Stimulated activated naive CD8-positive, alpha-beta T cell treated with anti-CD3 and anti-CD28 coated beads, Interleukin-15, Interleukin-2, amounts not matched to agents 100 ng/mL and 50 ng/mL, for 24 hours (primary cell): ENCODE measurements around the gene NOS1AP.

ENCODE experiments used
- H3K27ac Mint-ChIP-seq: one replicate; pipeline ENCODE4 v1.8.0; 2021; ENCODE audit warnings: mild to moderate bottlenecking, mixed read lengths
- H3K27me3 Mint-ChIP-seq: one replicate; pipeline ENCODE4 v1.8.0; 2021; ENCODE audit warnings: mixed read lengths
- H3K36me3 Mint-ChIP-seq: one replicate; pipeline ENCODE4 v1.8.0; 2021; ENCODE audit warnings: low read depth, mixed read lengths
- H3K4me1 Mint-ChIP-seq: one replicate; pipeline ENCODE4 v1.8.0; 2021; ENCODE audit warnings: low read depth, mixed read lengths
- H3K4me3 Mint-ChIP-seq: one replicate; pipeline ENCODE4 v1.8.0; 2021; ENCODE audit warnings: mild to moderate bottlenecking, mixed read lengths
- H3K9me3 Mint-ChIP-seq: one replicate; pipeline ENCODE4 v1.8.0; 2021; ENCODE audit warnings: mixed read lengths

Gene NOS1AP

GRCh38 chr1:162371611-162372010 is 302.1 kb downstream of the NOS1AP start:
- Mint-ChIP-seq H3K4me1 (no peaks in the 10 kb centered on the region), H3K36me3 (no peaks in the 10 kb centered on the region), H3K27me3 (no peaks in the 10 kb centered on the region), H3K4me3 (no peak overlapping the region), H3K9me3 (no peaks in the 10 kb centered on the region), H3K27ac (no peak overlapping the region)

- no peak overlapping the region for H3K27ac Mint-ChIP-seq
- no peaks in the 10 kb centered on the region for H3K4me1 Mint-ChIP-seq
- no peak overlapping the region for H3K4me3 Mint-ChIP-seq
- no peaks in the 10 kb centered on the region for H3K36me3 Mint-ChIP-seq
- H3K9me3 Mint-ChIP-seq = no peaks in the 10 kb centered on the region
- H3K27me3 Mint-ChIP-seq = no peaks in the 10 kb centered on the region
Measured at GRCh38 chr1:162372159-162373071, 302.9 kb downstream of the NOS1AP start.

- Mint-ChIP-seq H3K27me3 (no peaks in the 10 kb centered on the region), H3K36me3 (no peaks in the 10 kb centered on the region), H3K4me3 (no peak overlapping the region), H3K4me1 (no peaks in the 10 kb centered on the region), H3K27ac (no peak overlapping the region), H3K9me3 (no peaks in the 10 kb centered on the region)
Measured at GRCh38 chr1:162373072-162373427, 303.6 kb downstream of the NOS1AP start.

DNA sequence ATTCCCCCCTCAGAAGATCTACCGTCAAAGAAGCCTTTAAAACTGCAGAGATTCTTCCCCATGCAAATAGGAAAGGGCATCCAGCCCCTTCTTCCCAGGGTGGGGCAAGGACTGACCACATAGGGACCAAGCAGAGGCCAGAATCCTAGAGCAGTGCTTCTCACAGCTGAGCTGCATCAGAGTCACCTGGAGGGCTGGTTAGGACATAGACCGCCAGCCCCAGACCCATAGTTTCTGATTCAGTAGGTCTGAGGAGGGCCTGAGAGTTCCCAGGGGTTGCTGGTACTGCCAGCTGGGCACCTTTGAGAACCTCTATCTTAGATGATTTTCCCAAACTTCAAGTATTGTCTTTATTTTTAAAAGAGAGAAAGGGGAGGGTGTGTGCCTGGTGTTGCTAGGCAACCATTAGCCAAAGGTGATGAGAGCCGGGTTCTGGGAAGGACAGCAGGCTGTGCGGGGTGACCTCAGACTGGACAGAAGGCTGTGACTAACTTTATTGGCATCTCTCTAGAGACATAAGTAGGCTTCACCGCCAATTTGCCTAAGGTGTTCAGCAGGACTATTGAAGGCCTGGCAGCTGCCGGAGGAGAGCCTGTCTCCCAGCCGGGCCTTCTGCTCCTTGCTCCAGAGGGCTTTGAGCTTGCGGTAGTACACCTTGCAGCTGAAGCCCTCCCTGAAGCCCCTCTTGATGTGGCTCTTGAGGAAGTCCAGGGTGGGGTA is 304.2 kb downstream of the NOS1AP start:
- H3K4me1 Mint-ChIP-seq = no peaks in the 10 kb centered on the region
- H3K27me3 Mint-ChIP-seq = no peaks in the 10 kb centered on the region
- no peak overlapping the region for H3K4me3 Mint-ChIP-seq
- H3K27ac Mint-ChIP-seq = no peak overlapping the region
- no peaks in the 10 kb centered on the region for H3K36me3 Mint-ChIP-seq
- no peaks in the 10 kb centered on the region for H3K9me3 Mint-ChIP-seq

- Mint-ChIP-seq H3K27ac (no peak overlapping the region), H3K36me3 (no peaks in the 10 kb centered on the region), H3K27me3 (no peaks in the 10 kb centered on the region), H3K4me3 (no peak overlapping the region), H3K9me3 (no peaks in the 10 kb centered on the region), H3K4me1 (no peaks in the 10 kb centered on the region)
Measured at GRCh38 chr1:162374406-162374805, 304.9 kb downstream of the NOS1AP start.

DNA sequence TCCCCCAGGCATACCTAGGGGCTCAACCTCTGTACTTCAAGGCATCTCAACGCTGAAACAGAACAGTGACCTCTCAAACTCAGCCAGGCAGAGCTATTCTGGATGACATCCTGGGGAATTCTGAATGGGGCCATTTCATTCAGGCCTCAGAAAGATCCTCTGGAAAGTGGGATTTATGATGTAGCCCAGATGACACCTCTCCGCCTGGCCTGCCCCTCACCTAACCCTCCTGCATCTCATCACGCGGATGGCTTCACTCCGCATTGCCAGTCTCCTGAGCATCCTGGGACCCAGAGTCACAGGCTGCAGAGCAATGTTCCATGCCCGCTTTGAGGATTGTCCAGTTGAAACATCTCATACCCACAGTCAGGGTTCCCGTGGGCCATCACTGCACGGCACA is 306.0 kb downstream of the NOS1AP start:
- Mint-ChIP-seq H3K9me3 (no peaks in the 10 kb centered on the region), H3K27me3 (no peaks in the 10 kb centered on the region), H3K36me3 (no peaks in the 10 kb centered on the region), H3K27ac (no peak overlapping the region), H3K4me1 (no peaks in the 10 kb centered on the region), H3K4me3 (no peak overlapping the region)

DNA sequence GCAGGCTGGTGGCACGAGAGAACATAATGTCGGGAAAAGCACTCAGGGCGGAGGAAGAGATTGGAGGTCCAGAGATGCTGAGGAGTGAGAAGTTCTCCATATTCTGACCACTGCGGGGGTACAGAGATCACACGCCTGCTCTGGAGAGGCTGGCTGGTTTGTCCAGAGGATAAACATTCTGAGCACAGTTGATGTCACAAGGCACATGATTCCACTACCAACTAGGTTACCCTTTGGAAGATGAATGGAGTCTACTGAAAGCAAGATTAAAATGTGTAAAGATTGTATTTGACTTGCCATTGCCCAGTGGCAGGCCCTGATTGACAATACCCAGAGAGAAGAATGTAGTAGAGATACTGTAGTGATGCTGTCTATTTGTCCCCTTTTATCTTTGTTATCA is 307.2 kb downstream of the NOS1AP start, which contains the start of gene SPATA46:
Gene SPATA46 (minus strand): TSS at position 164 of the 400 bp plus-strand sequence. CDS start 64 bp downstream, at position 100.
- H3K27me3 Mint-ChIP-seq = no peaks in the 10 kb centered on the region
- no peak within 1 kb of the TSS for H3K27ac Mint-ChIP-seq
- no peak within 1 kb of the TSS for H3K4me3 Mint-ChIP-seq

DNA sequence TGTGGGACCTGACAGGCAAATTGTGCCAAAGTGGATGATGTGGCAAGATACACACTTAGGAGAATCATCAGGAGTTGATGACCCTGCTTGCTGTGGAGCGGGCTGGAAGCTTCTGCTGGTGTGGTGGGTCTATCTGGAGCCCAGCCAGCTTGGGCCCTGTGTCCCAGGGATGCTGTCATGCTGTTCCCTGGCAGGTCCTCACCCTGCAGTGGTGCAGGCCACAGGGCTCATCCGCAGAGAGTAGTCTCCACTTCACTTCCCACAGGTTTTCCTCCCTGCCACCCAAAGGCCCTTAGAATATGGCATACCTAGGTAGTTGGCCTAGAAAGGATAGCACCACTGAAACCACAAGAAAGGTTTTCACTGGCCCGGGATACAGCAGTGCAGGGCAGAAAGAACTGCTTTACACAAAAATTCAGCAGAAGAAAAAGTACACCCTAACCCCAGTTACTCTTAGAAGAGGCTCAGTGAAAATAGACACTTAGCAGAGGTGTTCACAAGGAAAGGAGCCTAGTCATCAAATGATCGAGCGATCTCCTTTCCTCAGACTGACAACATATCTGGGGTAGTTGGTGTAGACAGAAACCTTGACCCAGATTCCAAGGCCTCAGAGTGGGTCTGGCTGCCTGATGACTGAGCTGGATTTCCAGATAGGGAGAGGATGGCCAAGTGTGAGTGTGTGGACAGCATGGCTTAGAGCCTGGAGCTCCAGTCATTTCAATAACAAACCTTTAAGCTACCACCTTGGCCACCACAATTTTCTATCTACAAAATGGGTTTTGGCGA is 310.8 kb downstream of the NOS1AP start:
- Mint-ChIP-seq H3K27me3 (no peaks in the 10 kb centered on the region), H3K9me3 (no peaks in the 10 kb centered on the region), H3K36me3 (no peaks in the 10 kb centered on the region), H3K4me3 (no peak overlapping the region), H3K4me1 (no peaks in the 10 kb centered on the region), H3K27ac (no peak overlapping the region)

More for the DNA sequence above, 307.2 kb downstream of the NOS1AP start, which contains the start of gene SPATA46:
- Mint-ChIP-seq H3K36me3 (no peaks in the 10 kb centered on the region), H3K9me3 (no peaks in the 10 kb centered on the region), H3K4me1 (no peaks in the 10 kb centered on the region)

- Mint-ChIP-seq H3K9me3 (no peaks in the 10 kb centered on the region), H3K4me1 (no peaks in the 10 kb centered on the region), H3K36me3 (no peaks in the 10 kb centered on the region), H3K4me3 (no peak within 1 kb of the TSS), H3K27me3 (no peaks in the 10 kb centered on the region), H3K27ac (no peak within 1 kb of the TSS)
Measured at GRCh38 chr1:162381383-162381782, 311.9 kb downstream of the NOS1AP start, which contains the start of gene C1orf226. TSS of gene C1orf226 (plus strand) at chr1:162381728. CDS start at chr1:162381902, 174 bp downstream.

DNA sequence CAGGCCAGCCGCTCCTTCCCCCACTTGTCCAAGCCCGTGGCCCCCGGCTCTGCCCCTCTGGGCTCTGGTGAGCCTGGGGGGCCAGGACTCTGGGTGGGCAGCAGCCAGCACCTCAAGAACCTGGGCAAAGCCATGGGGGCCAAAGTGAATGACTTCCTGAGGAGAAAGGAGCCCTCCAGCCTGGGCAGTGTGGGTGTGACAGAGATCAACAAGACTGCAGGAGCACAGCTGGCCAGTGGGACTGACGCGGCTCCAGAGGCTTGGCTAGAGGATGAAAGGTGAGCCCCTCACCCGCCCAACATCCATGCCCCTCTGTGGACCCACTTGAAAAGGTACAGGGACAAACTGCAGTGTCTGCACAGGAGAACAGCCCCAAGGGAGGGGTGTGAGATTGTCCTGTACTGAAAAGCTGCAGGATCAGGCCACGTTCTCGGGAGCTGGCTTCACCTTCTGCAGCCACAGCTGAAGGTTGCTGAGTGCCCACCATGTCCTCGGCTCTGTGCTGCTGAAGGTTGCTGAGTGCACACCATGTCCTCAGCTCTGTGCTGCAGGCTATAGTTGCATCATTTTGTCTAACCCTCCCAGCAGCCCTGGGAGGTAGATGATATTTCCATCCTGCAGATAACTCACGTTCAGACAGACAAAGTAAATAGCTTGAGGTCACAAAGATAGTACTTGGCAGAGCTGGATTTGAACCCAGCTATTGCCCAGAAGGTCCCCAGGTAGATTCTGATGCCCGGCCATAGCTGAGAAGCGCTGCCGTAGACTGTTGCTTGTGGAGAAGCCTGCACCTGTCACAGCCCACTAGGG is 312.7 kb downstream of the NOS1AP start:
- Mint-ChIP-seq H3K9me3 (no peaks in the 10 kb centered on the region), H3K27ac (no peak overlapping the region), H3K27me3 (no peaks in the 10 kb centered on the region)

DNA sequence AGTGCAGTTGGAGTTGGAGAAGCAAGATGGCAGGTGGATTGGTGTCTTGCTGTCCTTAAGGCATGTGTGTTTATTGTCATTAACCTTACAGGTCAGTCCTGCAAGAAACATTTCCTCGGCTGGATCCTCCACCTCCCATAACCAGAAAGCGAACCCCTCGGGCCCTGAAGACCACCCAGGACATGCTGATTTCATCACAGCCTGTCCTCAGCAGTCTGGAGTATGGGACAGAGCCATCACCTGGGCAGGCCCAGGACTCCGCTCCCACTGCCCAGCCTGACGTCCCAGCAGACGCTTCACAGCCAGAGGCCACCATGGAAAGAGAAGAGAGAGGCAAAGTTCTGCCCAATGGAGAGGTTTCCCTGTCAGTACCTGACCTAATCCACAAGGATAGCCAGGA is 313.6 kb downstream of the NOS1AP start:
- Mint-ChIP-seq H3K27ac (no peak overlapping the region), H3K27me3 (no peaks in the 10 kb centered on the region), H3K36me3 (no peaks in the 10 kb centered on the region), H3K4me3 (no peak overlapping the region), H3K4me1 (no peaks in the 10 kb centered on the region), H3K9me3 (no peaks in the 10 kb centered on the region)

More for the DNA sequence above, 312.7 kb downstream of the NOS1AP start:
- Mint-ChIP-seq H3K4me1 (no peaks in the 10 kb centered on the region), H3K36me3 (no peaks in the 10 kb centered on the region), H3K4me3 (no peak overlapping the region)

DNA sequence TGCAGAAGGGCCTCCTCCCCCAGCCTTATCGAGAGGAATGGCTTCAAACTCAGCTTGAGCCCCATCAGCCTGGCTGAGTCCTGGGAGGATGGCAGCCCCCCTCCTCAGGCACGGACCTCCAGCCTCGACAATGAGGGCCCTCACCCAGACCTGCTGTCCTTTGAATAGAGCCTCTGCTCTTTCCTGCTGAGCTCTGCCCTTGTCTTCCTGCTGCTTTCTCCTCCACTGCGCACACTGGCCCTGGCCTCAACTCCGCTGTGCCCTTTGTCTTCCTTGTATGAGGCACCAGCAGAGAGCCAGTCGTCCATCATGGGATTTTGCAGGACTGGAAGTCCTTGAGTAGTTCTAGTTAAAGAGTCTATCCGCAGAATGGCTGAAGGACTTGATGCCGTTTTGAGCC is 314.0 kb downstream of the NOS1AP start:
- no peaks in the 10 kb centered on the region for H3K27me3 Mint-ChIP-seq
- H3K27ac Mint-ChIP-seq = no peak overlapping the region
- no peaks in the 10 kb centered on the region for H3K4me1 Mint-ChIP-seq
- H3K4me3 Mint-ChIP-seq = no peak overlapping the region
- no peaks in the 10 kb centered on the region for H3K9me3 Mint-ChIP-seq
- H3K36me3 Mint-ChIP-seq = no peaks in the 10 kb centered on the region

GRCh38 chr1:162384116-162384515 is 314.6 kb downstream of the NOS1AP start:
- H3K27ac Mint-ChIP-seq = no peak overlapping the region
- no peaks in the 10 kb centered on the region for H3K36me3 Mint-ChIP-seq
- no peaks in the 10 kb centered on the region for H3K4me1 Mint-ChIP-seq
- H3K4me3 Mint-ChIP-seq = no peak overlapping the region
- H3K9me3 Mint-ChIP-seq = no peaks in the 10 kb centered on the region
- peaks cover 2% of the 10 kb centered on the region for H3K27me3 Mint-ChIP-seq

GRCh38 chr1:162384601-162385279 is 315.2 kb downstream of the NOS1AP start:
- Mint-ChIP-seq H3K4me3 (no peak overlapping the region), H3K9me3 (no peaks in the 10 kb centered on the region), H3K4me1 (no peaks in the 10 kb centered on the region), H3K36me3 (no peaks in the 10 kb centered on the region), H3K27me3 (peaks cover 7% of the 10 kb centered on the region), H3K27ac (no peak overlapping the region)
